Measurements from ENCODE around the gene DNAJC1.
"Not testable (repeated sequence)": the region's sequence is repeated elsewhere in the genome, so short reads cannot be mapped to it uniquely, and the experiment has no call there.

The DNAJC1 gene

GRCh38 chr10:21826725-21827124, 176.8 kb downstream of the DNAJC1 start:
- DNase-seq (ENCODE audit: low spot score): no peak

- no peak for DNase-seq (ENCODE audit: low spot score)
Observed at GRCh38 chr10:21825345-21825744, 178.2 kb downstream of the DNAJC1 start.

- DNase-seq (ENCODE audit: low spot score): no peak
Observed at GRCh38 chr10:21824409-21824808, 179.1 kb downstream of the DNAJC1 start.

GRCh38 chr10:21823617-21824016, 179.9 kb downstream of the DNAJC1 start:
- no peak for DNase-seq (ENCODE audit: low spot score)

GRCh38 chr10:21822273-21822672, 181.3 kb downstream of the DNAJC1 start:
- not testable (repeated sequence) for DNase-seq (ENCODE audit: low spot score)

GRCh38 chr10:21820952-21821351, 182.6 kb downstream of the DNAJC1 start:
- DNase-seq (ENCODE audit: low spot score): no peak

GRCh38 chr10:21818416-21818815, 185.1 kb downstream of the DNAJC1 start:
- DNase-seq (ENCODE audit: low spot score): not testable (repeated sequence)

GRCh38 chr10:21814866-21815265, 188.7 kb downstream of the DNAJC1 start:
- DNase-seq (ENCODE audit: low spot score): no peak

GRCh38 chr10:21813946-21814345, 189.6 kb downstream of the DNAJC1 start:
- no peak for DNase-seq (ENCODE audit: low spot score)

- DNase-seq (ENCODE audit: low spot score): no peak
Observed at GRCh38 chr10:21811245-21811585, 192.3 kb downstream of the DNAJC1 start.

- DNase-seq (ENCODE audit: low spot score): no peak
Observed at GRCh38 chr10:21810582-21811244, 192.8 kb downstream of the DNAJC1 start.

GRCh38 chr10:21808550-21808949, 195.0 kb downstream of the DNAJC1 start:
- no peak for DNase-seq (ENCODE audit: low spot score)

GRCh38 chr10:21807180-21807579, 196.3 kb downstream of the DNAJC1 start:
- no peak for DNase-seq (ENCODE audit: low spot score)

GRCh38 chr10:21803374-21803773, 200.2 kb downstream of the DNAJC1 start:
- no peak for DNase-seq (ENCODE audit: low spot score)

GRCh38 chr10:21801609-21802008, 201.9 kb downstream of the DNAJC1 start:
- DNase-seq (ENCODE audit: low spot score): no peak

GRCh38 chr10:21797984-21798765, 205.4 kb downstream of the DNAJC1 start:
- DNase-seq (ENCODE audit: low spot score): no peak

- no peak for DNase-seq (ENCODE audit: low spot score)
Observed at GRCh38 chr10:21797533-21797932, 206.0 kb downstream of the DNAJC1 start.

GRCh38 chr10:21791276-21791675, 212.3 kb downstream of the DNAJC1 start:
- DNase-seq (ENCODE audit: low spot score): no peak

GRCh38 chr10:21776883-21777282, 226.6 kb downstream of the DNAJC1 start:
- DNase-seq (ENCODE audit: low spot score): no peak

- no peak for DNase-seq (ENCODE audit: low spot score)
Observed at GRCh38 chr10:21771219-21771618, 232.3 kb downstream of the DNAJC1 start.

GRCh38 chr10:21769041-21769440, 234.5 kb downstream of the DNAJC1 start:
- DNase-seq (ENCODE audit: low spot score): no peak

GRCh38 chr10:21764466-21765189, 238.9 kb downstream of the DNAJC1 start:
- no peak for DNase-seq (ENCODE audit: low spot score)

- DNase-seq (ENCODE audit: low spot score): no peak
Observed at GRCh38 chr10:21760332-21760731, 243.2 kb downstream of the DNAJC1 start.

Measured in AG20443 (cell line).